PFSK-1 (cell line): ENCODE measurements around the gene BMP5.

Experiments
- POLR2AphosphoS5 ChIP-seq: IDR thresholded peaks from 2 replicates; pipeline ENCODE4 v1.6.1; 2012; ENCODE audit warnings: low read depth, mild to moderate bottlenecking, control low read depth, low read length, moderate library complexity
- TAF1 ChIP-seq: IDR thresholded peaks from 2 replicates; pipeline ENCODE4 v1.6.1; 2012; ENCODE audit warnings: low read length, control low read depth, borderline replicate concordance; ENCODE audit not compliant: insufficient read depth

GRCh38 chr6:55836945-55837344, 38.4 kb downstream of the BMP5 start:
- TF ChIP-seq TAF1 (no peak), POLR2AphosphoS5 (no peak)
